HG02973 (cell line): ENCODE results near the gene MACF1.
"Not testable (repeated sequence)": the region's sequence is repeated elsewhere in the genome, so short reads cannot be mapped to it uniquely, and the experiment has no call there.

ENCODE experiments used
- ATAC-seq: cut with Tn5 transposase; IDR thresholded peaks from one replicate; pipeline ENCODE4 v1.9.1; 2021; ENCODE audit warnings: moderate library complexity; ENCODE audit not compliant: unreplicated experiment

The MACF1 gene

DNA sequence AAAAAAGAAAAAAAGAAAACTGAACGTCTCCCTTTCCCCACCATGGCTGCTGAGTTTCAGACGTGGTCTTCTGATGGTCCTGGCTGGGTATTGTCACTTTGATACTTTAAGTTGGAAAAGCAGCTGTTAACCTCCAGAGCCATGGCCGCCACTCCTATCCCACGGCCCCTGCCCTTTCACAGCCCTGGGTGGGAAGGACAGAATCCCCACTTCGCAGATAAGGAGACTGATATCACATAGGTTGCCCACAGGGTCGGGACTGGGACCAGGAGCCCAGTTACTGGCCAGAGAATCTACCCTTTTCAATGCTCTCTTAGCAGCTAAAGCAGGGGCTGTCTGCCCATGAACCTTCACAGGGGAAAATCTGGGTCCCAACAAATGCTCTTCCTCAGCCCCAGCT is 303.8 kb downstream of the MACF1 start:
- ATAC-seq: no peak

DNA sequence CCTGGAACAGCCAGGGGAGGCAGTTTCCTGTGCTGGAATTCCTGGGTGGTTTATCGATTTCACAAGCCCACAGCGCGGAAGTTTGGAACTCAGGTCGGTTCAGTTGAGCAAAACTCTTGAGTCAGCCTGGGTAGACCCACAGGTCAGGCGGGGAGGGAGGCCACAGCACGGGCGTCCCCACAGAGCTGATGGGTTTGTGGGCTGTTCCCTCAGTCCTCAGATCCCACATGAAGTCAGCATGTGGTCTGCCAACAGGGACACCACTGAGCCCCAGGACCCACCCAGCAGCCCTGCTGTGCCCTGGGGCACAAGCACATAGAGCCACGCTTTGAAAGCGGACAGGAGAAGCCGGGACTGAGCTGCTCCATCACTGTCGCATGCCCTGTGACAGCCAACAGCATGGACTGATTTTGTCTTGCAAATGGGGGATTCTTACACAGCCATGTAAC is 304.4 kb downstream of the MACF1 start:
- no peak for ATAC-seq

GRCh38 chr1:39509360-39510009 is 305.0 kb downstream of the MACF1 start:
- no peak for ATAC-seq

DNA sequence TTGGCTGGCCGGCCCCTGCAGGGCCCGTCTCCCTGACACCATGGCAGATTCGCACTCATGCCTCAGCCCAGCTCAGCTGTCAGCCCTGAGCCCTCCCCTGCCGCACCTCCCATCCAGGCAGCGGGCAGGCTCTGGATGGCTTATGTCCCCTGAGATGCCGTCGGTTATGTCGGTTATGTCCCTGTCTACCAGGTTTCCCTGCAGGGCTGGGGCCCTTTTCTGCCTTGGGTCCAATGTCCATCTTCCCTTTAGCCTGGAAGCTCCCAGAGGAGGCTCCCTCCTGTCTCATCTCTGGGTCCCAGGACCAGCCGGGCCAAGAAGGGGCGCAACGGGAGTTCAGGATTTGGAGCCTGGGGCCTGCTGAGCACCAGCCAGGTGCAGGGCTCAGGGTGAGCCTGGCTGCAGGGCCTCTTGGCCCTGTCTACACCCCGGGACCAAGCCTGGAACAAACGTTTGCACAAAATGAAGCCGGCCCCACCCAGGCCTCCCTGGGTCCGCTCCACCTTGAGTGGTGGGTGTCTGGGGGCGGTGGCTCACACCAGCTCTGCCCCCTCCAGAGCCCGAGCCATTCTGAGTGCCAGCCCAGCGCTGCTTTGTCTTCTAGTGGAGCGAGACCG is 306.2 kb downstream of the MACF1 start:
- ATAC-seq: not testable (repeated sequence)

DNA sequence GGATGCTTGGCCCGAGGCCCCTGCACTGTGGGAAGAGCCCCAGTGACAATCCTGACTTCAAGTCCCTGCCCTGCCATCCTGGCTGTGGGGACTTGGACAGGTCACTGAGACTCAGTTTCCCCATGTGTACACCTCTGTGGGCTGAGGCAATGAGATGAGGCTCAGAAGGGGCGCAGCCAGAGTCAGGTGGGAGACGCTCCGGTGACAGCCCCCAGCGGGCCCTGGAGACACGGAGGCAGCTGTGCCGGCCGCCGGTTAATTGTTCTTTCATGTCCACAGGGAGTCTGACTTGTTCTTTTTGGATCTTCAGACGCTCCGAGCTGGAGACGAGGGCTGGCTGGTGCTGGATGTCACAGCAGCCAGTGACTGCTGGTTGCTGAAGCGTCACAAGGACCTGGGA is 307.0 kb downstream of the MACF1 start:
- ATAC-seq: not testable (repeated sequence)

GRCh38 chr1:39512234-39512847 is 307.8 kb downstream of the MACF1 start:
- not testable (repeated sequence) for ATAC-seq

DNA sequence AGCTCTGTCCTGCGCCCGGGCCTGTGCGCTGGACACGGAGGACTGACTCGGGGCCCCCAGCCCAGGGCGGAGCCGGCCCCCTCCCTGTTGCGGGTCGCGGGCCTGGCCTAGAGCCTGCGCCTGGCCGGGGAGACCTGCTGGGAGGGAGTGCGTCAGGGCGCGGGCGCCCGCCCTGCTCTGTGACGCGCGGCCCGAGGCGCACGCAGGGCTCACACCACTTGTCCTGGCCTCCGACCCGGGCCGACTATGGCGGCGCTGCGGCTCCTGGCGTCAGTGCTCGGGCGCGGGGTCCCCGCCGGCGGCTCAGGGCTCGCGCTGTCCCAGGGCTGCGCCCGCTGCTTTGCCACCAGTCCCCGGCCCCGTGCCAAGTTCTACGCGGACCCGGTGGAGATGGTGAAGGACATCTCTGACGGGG is 310.2 kb downstream of the MACF1 start:
- ATAC-seq: peak; percentile 41

GRCh38 chr1:39515131-39516086 is 310.9 kb downstream of the MACF1 start:
- ATAC-seq: peak; percentile 22

- ATAC-seq: not testable (repeated sequence)
Observed at GRCh38 chr1:39516841-39517240, 312.3 kb downstream of the MACF1 start.

GRCh38 chr1:39517936-39518335 is 313.4 kb downstream of the MACF1 start:
- not testable (repeated sequence) for ATAC-seq

- not testable (repeated sequence) for ATAC-seq
Observed at GRCh38 chr1:39519376-39519775, 314.9 kb downstream of the MACF1 start.

DNA sequence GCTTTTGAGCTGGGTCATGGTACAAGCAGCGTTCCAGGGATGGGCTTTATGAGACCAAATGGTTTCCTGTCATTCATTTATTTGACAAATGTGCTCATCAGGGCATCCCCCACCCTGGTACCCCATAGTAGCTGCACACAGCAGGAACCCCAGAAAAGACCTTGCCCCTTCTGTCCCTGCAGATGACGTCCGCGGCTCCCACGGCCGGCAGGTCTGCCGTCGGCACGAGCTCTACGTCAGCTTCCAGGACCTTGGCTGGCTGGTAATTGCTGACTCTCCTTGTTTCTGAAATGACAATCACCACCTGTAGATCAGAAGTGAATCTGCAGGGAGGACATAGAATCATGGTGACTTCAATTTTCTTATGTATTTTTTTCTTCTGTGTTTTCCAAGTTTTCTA is 317.7 kb downstream of the MACF1 start:
- not testable (repeated sequence) for ATAC-seq

- ATAC-seq: no peak
Observed at GRCh38 chr1:39522661-39523567, 318.4 kb downstream of the MACF1 start.

DNA sequence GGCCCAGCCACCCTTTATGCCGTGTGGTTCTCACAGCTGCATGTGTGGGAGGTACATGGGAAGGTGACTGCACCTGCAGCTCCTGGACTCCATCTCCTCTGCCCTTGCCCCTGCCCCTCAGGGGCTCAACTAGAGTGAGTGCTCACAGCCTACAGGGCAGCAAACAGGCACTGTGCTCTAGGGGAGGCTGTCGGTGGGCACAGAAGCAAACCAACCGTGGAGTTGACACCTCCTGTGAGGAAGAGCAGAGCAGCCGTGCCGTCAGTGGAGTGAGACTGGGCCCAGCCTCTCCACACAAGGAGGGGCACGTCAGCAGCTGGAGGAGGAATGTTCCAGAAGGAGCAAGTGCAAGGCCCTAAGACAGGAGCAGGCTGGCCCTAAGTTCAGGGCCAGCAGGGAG is 319.7 kb downstream of the MACF1 start:
- ATAC-seq: no peak

DNA sequence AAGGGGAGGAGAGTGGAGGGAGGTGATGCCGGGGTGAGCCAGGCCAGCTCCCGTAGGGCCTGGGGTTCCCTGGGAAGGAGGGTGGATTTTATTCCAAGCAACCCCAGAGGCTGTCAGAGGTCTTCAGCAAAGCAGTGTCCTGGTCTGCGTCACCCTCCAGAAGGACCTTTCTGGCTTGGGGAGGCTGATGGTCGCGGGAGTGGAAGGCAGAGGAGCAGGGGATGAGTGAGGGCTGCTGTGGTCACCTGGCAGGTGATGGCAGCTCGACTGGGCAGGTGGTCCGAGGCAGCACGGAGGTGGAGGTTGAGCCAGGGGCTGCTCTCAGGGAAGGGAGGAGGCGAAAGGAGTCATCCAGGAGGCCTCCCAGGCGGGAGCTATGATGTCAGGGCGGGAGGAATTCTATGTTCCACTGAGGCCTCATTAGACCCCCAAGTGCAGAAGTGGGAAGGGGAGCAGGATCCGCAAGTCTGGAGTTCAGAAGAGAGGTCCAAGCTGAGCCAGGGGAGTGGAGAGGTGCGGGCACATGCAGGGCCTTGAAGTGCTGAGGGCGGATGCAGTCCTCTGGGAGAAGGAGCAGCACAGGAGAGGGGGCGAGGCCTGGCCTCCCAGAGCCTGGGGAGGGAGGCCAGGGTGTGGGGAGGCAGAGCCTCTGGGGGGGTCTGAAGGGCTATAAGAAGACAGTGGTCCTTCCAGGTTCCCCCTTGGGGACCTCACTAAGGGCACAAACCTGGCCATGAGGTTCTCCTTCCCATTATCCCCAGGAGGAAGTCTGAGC is 320.3 kb downstream of the MACF1 start:
- ATAC-seq: no peak

- peak; percentile 87 for ATAC-seq
Observed at GRCh38 chr1:39525366-39526165, 321.1 kb downstream of the MACF1 start.

DNA sequence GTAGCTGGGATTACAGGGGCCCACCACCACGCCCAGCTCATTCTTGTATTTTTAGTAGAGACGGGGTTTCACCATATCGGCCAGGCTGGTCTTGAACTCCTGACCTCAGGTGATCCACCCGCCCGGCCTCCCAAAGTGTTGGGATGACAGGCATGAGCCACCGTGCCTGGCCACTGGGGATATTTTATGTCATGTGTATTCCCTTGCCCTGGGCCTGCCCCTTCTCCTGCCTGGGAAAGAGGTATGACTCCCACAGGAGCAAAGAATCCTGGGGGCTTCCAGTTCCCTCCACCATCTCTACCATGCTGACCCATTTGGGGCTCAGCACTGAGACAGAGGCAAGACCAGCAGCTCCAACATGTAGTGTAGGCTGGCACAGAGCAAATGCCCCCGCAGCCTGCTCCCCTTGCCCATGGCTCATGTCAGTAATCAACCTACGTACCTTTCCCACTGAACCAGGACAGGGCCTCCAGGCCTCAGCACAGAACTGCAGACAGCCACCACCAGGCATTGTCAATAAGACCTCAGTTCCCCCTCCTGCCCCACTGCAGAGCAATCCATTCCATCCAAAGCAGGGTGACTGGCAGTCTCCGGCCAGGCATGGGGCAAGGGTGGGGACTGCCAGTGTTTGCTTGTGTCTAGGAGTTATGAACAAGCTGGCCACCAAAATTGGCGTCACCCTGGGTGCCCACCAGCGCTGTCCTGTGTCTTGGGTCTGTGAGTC is 322.1 kb downstream of the MACF1 start:
- no peak for ATAC-seq

DNA sequence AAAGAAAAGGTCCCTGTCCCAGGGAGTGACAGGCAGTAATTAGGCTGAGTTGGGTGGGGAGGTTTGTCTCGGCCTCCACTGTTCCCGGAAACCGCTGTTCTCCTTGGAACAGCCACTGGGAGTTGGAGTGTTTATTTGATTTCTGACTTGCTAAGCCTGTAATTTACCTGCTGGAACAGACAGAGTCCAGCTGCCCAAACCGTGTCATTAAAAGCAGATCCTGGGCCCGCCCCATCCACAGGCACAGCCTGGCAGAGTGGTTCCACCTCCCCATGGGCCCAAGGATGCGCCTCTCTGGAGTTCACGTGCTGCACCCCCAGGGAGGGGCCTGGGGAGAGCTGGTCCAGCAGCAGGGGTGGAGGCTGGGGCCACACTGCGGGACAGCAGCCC is 322.7 kb downstream of the MACF1 start:
- not testable (repeated sequence) for ATAC-seq
